Measurements from ENCODE around the gene EGF.
A peak's percentile ranks its signal among the peaks of the same experiment; 100 is the strongest.
"Not testable (repeated sequence)": the region's sequence is repeated elsewhere in the genome, so short reads cannot be mapped to it uniquely, and the experiment has no call there.

The EGF gene

GRCh38 chr4:110039164-110039563 is 126.5 kb downstream of the EGF start:
- DNase-seq (ENCODE audit: low read depth) = not testable (repeated sequence)

DNA sequence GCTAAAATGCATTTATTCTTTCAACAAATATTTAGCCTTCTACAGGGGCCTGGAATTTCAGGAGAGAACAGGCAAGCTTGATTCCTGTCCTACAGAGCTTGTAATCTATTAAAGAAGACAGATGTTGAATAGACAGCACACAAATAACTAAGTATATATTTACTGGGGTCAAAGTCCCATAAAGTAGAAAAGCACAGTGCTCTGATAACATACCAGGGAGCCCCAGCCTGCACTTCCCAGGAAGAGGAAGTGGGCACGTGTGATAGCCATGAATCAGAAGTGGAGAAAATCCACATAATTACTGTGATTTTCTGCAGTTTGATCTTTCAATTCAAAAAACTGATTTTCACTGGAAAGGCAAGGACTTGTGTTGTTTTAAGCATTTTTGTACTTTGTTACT is 129.1 kb downstream of the EGF start:
- no peak for DNase-seq (ENCODE audit: low read depth)

DNA sequence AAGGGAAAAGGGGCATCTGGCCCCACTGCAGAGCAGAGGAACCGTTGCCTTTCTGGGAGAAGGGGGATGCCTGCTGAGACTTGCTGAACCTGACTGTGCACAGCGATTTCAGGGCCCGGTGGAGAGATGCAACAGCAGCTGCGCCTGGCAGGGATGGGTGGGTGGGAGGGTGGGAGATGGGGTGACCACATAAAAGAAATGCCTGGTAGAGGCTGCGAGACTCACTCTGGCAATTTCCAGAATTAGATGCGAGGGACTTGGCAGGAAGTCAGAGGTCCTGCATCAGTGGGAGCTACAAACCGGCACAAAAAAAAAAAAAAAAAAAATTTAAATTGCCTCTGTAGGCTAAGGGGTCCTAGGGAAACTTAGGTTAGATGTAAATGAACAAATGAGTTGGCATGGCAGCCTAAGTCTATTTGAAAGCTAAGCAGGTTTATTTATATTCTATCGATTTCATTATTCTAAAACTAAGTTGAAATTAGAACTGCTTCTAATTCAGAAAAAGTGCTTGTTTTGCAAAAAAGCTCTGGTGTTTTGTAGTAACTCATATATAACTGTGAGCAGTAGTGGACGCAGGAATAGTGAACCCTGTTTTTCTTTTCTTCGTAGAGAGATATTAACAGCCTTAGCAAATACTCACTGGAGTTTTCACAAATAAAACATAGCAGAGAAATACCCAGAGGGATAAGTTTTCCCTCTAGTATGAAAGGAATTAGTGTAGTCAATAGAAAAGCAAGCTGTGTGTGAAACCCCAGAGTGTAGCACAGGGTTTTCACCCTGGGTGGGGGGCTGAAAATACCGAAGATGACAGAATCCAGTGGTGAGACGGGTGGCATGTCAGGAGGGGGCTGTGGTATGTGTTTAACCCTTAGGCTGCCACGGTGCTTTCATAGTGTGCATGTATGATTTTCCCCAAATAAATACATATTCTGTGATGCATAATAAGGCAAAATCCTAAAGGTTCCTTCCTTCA is 130.1 kb downstream of the EGF start:
- DNase-seq (ENCODE audit: low read depth) = no peak

GRCh38 chr4:110046588-110047049 is 133.9 kb downstream of the EGF start:
- DNase-seq (ENCODE audit: low read depth) = no peak

GRCh38 chr4:110049951-110050925 is 137.6 kb downstream of the EGF start:
- DNase-seq (ENCODE audit: low read depth) = peak; percentile 33

GRCh38 chr4:110055158-110055768 is 142.6 kb downstream of the EGF start:
- DNase-seq (ENCODE audit: low read depth) = no peak

- DNase-seq (ENCODE audit: low read depth) = no peak
Observed at GRCh38 chr4:110058677-110059076, 146.0 kb downstream of the EGF start.

GRCh38 chr4:110059556-110060191 is 147.0 kb downstream of the EGF start:
- no peak for DNase-seq (ENCODE audit: low read depth)

DNA sequence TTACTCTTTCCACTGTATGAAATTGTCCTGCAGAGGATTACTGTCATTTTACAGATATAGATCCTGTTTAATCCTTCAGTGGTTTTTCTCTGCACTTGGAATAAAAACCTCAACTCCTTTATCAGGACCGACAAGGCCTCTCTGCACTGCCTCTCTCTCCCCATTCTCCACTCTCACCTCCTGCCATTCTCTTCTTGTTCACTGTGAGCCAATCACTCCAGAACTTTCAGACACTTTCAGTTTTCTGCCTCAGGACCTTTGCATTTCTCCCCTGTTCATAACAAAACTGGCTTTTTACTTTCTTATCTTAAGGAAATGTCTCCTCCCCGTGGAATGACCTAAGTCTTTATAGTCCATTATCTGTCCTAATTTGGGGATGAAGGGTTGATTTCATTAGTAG is 148.4 kb downstream of the EGF start:
- DNase-seq (ENCODE audit: low read depth) = no peak
